ENCODE data around the gene CHRM2. TPM values are rescaled to one million over a fixed set of nuclear protein-coding genes. Genes with fewer than 3 reads are reported as not detected.

CHRM2 gene
- total and polyA plus RNA-seq, 9 of the 15 experiments (the other 6 are each of a cell fraction or from before 2014, with no cell fraction given), result not detected

DNA sequence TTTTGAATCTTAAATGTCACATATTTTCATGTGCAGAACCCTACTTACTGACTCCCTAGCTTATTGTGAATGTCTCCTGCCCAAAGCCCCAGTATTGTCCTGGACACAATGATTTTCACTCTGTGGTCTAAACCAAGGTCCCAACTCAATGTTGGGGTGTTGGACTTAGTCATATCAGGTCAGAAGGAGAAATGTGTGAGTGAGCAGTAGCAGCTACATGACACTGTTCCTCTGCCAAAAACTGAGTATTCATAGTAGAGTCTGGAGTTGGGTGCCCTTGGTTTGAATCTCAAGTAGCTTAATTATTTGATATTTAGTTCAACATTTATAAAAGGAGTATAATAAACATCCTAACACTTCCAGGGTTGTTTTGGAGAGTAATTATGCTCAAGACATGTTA lies 141.0 kb downstream of the CHRM2 start (continued):
- no peak for TF ChIP-seq SMARCB1 (IDR thresholded peaks at IDR 0.05; ENCODE audit: insufficient read length, low read depth)

DNA sequence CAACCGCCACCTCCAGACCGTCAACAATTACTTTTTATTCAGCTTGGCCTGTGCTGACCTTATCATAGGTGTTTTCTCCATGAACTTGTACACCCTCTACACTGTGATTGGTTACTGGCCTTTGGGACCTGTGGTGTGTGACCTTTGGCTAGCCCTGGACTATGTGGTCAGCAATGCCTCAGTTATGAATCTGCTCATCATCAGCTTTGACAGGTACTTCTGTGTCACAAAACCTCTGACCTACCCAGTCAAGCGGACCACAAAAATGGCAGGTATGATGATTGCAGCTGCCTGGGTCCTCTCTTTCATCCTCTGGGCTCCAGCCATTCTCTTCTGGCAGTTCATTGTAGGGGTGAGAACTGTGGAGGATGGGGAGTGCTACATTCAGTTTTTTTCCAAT lies 146.6 kb downstream of the CHRM2 start:
- no peak overlapping the region for H3K4me2 ChIP-seq (ENCODE audit: insufficient read depth, low read length)
- BruUV-seq (replicated peaks), result no TSS peak
- no peaks in the 10 kb centered on the region for H3K9me1 ChIP-seq (ENCODE audit: control insufficient read depth, insufficient read depth, low read length)
- H3K4me3 ChIP-seq, result no peak overlapping the region
- ATAC-seq (no peak), DNase-seq (ENCODE audit: extremely low read depth in 1 of 4, low spot score in 3 of 4) (no peak), FAIRE-seq (no peak)
- CTCF ChIA-PET (ENCODE audit: low intra/inter-chr PET ratio), result no interaction called here
- H3K79me2 ChIP-seq (ENCODE audit: control insufficient read depth, insufficient read depth, low read length), result no peaks in the 10 kb centered on the region
- H3K4me1 ChIP-seq (replicated peaks in 1 of 2; ENCODE audit: control insufficient read depth in 2 of 2, insufficient read depth in 2 of 2, low read length in 2 of 2), result no peaks in the 10 kb centered on the region
- 2% methylated on average over 3 of the region's 3 CpGs for WGBS (ENCODE audit: insufficient coverage, low coverage, missing lambda C conversion rate)
- H3K27me3 ChIP-seq (ENCODE audit: control insufficient read depth in 2 of 2, insufficient read depth in 2 of 2, low read length in 2 of 2), result no peaks in the 10 kb centered on the region
- POLR2A ChIA-PET, result no interaction called here
- no peaks in the 10 kb centered on the region for H4K20me1 ChIP-seq (replicated peaks; ENCODE audit: control insufficient read depth, insufficient read depth, low read length)
- H3K9me3 ChIP-seq (replicated peaks; ENCODE audit: control insufficient read depth, insufficient read depth, low read depth, low read length), result no peaks in the 10 kb centered on the region
- H3K9ac ChIP-seq (ENCODE audit: insufficient read depth in 1 of 2, low read depth in 2 of 2, low read length in 2 of 2), result no peak overlapping the region
- H3K36me3 ChIP-seq (ENCODE audit: control insufficient read depth, insufficient read depth, low read length), result no peaks in the 10 kb centered on the region
- no peak overlapping the region for H3K27ac ChIP-seq (ENCODE audit: extremely low read depth, low read depth, low read length)
- in situ Hi-C loops (cut with MboI) (no loop called here), intact Hi-C loops (cut with micrococcal nuclease) (no loop called here)
- H2AFZ ChIP-seq (ENCODE audit: low read depth, low read length), result no peak overlapping the region
- TF ChIP-seq TAF1 (IDR thresholded peaks at IDR 0.05; ENCODE audit: control insufficient read depth, extremely low read depth, insufficient read depth, low read length, severe bottlenecking) (no peak), ZNF274 (IDR thresholded peaks at IDR 0.05; ENCODE audit: borderline replicate concordance, low read depth, low read length) (no peak), SMARCE1 (IDR thresholded peaks at IDR 0.05) (no peak), KLF1 (tag; IDR thresholded peaks at IDR 0.05) (no peak), OTX1 (CRISPR knock-in tag; IDR thresholded peaks at IDR 0.05) (no peak), HDAC3 (IDR thresholded peaks at IDR 0.05; ENCODE audit: borderline replicate concordance, partially characterized antibody) (no peak), ARID2 (IDR thresholded peaks at IDR 0.05) (no peak), ZNF431 (CRISPR knock-in tag; IDR thresholded peaks at IDR 0.05) (no peak), CBX3 (IDR thresholded peaks at IDR 0.05; ENCODE audit: borderline replicate concordance in 1 of 2, low read length in 2 of 2) (no peak), HMGN3 (IDR thresholded peaks at IDR 0.05; ENCODE audit: borderline replicate concordance, extremely low read depth, insufficient read length, low read depth, low read length) (no peak), FOXP1 (CRISPR knock-in tag; IDR thresholded peaks at IDR 0.05) (no peak), TFAM (CRISPR knock-in tag; conservative IDR thresholded peaks at IDR 0.05) (no peak)
- TF ChIP-seq, protein P1, sequence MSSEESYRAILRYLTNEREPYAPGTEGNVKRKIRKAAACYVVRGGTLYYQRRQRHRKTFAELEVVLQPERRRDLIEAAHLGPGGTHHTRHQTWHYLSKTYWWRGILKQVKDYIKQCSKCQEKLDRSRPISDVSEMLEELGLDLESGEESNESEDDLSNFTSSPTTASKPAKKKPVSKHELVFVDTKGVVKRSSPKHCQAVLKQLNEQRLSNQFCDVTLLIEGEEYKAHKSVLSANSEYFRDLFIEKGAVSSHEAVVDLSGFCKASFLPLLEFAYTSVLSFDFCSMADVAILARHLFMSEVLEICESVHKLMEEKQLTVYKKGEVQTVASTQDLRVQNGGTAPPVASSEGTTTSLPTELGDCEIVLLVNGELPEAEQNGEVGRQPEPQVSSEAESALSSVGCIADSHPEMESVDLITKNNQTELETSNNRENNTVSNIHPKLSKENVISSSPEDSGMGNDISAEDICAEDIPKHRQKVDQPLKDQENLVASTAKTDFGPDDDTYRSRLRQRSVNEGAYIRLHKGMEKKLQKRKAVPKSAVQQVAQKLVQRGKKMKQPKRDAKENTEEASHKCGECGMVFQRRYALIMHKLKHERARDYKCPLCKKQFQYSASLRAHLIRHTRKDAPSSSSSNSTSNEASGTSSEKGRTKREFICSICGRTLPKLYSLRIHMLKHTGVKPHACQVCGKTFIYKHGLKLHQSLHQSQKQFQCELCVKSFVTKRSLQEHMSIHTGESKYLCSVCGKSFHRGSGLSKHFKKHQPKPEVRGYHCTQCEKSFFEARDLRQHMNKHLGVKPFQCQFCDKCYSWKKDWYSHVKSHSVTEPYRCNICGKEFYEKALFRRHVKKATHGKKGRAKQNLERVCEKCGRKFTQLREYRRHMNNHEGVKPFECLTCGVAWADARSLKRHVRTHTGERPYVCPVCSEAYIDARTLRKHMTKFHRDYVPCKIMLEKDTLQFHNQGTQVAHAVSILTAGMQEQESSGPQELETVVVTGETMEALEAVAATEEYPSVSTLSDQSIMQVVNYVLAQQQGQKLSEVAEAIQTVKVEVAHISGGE (CRISPR knock-in tag; IDR thresholded peaks at IDR 0.05), result no peak
- TF ChIP-seq, protein P2, sequence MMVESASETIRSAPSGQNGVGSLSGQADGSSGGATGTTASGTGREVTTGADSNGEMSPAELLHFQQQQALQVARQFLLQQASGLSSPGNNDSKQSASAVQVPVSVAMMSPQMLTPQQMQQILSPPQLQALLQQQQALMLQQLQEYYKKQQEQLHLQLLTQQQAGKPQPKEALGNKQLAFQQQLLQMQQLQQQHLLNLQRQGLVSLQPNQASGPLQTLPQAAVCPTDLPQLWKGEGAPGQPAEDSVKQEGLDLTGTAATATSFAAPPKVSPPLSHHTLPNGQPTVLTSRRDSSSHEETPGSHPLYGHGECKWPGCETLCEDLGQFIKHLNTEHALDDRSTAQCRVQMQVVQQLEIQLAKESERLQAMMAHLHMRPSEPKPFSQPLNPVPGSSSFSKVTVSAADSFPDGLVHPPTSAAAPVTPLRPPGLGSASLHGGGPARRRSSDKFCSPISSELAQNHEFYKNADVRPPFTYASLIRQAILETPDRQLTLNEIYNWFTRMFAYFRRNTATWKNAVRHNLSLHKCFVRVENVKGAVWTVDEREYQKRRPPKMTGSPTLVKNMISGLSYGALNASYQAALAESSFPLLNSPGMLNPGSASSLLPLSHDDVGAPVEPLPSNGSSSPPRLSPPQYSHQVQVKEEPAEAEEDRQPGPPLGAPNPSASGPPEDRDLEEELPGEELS (CRISPR knock-in tag; IDR thresholded peaks at IDR 0.05; ENCODE audit: borderline replicate concordance), result no peak
- TF ChIP-seq, protein P3, sequence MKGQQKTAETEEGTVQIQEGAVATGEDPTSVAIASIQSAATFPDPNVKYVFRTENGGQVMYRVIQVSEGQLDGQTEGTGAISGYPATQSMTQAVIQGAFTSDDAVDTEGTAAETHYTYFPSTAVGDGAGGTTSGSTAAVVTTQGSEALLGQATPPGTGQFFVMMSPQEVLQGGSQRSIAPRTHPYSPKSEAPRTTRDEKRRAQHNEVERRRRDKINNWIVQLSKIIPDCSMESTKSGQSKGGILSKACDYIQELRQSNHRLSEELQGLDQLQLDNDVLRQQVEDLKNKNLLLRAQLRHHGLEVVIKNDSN (CRISPR knock-in tag; IDR thresholded peaks at IDR 0.05), result no peak

Data from K562 (cell line).